Prostate gland (tissue), 2 donors: ENCODE data around the gene TXNRD2.

Experiments
- POLR2A ChIP-seq: fragments of 450-650 bp; IDR thresholded peaks from one replicate; pipeline ENCODE4 v1.6.1; 2016; ENCODE audit warnings: antibody characterized with exemption, mild to moderate bottlenecking
- TF ChIP-seq, protein P1 (sequence below), 4 experiments: fragments of 200-600 bp in 2 of 4; fragments of 450-650 bp in 2 of 4; sonication (generic) in 2 of 4; IDR thresholded peaks; 1 replicate in 3 of 4; 2 replicates in 1 of 4; pipeline ENCODE4 v1.5.1; 2016 to 2019; ENCODE audit warnings: antibody characterized with exemption in 4 of 4, mild to moderate bottlenecking in 2 of 4, moderate library complexity in 2 of 4

DNA sequence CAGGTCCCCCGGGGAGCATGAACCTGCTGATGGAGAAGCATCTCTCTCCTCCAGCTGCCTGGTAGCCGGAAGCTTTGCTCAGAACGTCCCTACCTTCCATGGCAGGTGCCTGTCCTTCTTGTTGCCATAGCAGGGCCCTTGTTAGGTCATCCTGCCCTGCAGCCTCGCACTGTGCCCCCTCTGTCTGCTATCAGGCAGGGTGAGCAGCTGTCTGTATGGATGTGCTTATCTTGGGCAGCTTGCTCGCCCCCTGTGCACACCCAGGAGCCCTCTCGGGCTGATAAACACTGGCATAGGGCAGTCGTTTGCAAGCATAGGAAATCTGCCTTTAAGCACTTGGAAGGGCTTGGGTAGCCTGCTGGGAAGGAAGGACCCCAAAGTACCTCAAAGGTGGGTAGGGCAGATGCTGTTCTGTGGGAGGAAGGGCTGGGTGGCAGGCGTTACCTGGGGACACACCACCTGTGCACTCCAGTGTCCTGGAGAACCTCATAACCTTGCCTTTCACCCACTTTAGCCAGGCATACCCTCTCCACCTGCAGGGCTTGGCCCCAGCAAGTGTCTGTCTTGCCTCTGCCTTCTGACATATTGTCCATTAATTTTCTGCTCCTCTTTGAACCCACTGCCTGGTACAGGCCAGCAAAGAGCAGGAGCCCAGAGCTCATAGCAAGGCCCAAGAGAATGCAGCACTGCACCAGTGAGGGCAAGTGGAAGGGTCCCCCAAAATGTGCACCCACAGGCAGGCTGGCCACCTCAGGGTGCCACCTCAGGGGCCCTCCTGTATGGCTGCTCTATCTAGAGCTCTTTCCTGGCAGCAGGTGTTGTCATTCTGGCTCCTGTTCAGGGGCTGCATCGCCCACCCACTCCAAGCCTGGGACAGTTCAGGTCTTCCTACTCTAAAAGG lies 8.0 kb downstream of the TXNRD2 start:
- TF ChIP-seq POLR2A: no peak
- TF ChIP-seq, protein P1, sequence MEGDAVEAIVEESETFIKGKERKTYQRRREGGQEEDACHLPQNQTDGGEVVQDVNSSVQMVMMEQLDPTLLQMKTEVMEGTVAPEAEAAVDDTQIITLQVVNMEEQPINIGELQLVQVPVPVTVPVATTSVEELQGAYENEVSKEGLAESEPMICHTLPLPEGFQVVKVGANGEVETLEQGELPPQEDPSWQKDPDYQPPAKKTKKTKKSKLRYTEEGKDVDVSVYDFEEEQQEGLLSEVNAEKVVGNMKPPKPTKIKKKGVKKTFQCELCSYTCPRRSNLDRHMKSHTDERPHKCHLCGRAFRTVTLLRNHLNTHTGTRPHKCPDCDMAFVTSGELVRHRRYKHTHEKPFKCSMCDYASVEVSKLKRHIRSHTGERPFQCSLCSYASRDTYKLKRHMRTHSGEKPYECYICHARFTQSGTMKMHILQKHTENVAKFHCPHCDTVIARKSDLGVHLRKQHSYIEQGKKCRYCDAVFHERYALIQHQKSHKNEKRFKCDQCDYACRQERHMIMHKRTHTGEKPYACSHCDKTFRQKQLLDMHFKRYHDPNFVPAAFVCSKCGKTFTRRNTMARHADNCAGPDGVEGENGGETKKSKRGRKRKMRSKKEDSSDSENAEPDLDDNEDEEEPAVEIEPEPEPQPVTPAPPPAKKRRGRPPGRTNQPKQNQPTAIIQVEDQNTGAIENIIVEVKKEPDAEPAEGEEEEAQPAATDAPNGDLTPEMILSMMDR (IDR thresholded peaks at IDR 0.05): no peak
